Measurements from ENCODE around the gene SLC16A3.

Gene SLC16A3

DNA sequence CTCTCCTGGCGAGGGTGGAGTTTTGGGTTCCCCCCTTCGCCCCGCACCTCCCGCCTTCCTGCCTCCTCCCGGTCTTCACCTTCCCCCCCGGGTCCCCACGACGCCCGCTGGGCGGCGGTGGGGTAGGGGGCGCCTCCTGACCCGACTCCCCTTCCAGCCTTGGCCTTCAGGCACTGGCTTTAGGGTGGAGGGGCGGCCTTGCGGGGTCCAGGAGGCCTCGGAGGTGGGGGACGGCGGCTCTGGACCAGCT, 2.4 kb downstream of the SLC16A3 start:
- no peak for DNase-seq (ENCODE audit: extremely low read depth, low read depth)
- TF ChIP-seq, protein P1, sequence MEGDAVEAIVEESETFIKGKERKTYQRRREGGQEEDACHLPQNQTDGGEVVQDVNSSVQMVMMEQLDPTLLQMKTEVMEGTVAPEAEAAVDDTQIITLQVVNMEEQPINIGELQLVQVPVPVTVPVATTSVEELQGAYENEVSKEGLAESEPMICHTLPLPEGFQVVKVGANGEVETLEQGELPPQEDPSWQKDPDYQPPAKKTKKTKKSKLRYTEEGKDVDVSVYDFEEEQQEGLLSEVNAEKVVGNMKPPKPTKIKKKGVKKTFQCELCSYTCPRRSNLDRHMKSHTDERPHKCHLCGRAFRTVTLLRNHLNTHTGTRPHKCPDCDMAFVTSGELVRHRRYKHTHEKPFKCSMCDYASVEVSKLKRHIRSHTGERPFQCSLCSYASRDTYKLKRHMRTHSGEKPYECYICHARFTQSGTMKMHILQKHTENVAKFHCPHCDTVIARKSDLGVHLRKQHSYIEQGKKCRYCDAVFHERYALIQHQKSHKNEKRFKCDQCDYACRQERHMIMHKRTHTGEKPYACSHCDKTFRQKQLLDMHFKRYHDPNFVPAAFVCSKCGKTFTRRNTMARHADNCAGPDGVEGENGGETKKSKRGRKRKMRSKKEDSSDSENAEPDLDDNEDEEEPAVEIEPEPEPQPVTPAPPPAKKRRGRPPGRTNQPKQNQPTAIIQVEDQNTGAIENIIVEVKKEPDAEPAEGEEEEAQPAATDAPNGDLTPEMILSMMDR (IDR thresholded peaks at IDR 0.05; ENCODE audit: low read depth, low read length) = no peak

DNA sequence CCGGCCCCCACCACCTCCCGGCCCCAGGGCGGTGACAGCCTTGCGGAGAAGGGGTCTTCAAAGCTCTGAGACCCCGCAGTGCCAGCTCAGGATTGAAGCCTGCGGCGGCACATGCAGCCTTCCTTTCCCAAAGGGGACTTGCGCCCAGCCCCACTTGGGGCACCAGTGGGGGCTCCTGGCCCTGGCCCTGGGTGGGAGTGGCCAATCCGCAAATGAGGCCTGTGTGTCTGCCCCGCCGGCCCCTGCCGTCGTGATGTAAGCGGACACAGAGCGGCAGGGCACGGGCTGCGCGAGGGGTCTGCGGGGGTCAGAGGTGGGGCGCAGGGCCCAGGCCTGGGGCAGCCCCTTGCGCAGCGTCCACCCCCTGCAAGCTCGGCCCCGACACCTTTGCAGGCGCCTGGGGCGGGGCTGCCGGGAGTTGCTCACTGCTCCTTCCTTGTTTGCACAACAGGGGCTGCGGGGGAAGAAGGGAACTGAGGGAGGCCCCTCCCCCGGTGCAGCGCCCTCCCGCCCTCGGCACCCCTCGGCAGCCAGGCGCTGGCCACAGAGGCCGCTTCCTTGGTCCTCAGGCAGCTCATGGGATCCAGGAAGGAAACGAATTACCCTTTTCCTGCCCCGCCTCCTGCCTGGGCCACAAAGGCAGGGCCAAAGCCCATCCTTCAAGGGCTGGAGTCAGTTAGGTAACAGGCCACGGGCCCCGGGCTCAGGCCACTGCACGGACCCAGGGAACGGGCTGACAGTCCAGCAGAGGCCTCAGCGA, 2.9 kb downstream of the SLC16A3 start:
- TF ChIP-seq, protein P1 (IDR thresholded peaks at IDR 0.05; ENCODE audit: low read depth, low read length) = no peak
- DNase-seq (ENCODE audit: extremely low read depth, low read depth) = no peak

DNA sequence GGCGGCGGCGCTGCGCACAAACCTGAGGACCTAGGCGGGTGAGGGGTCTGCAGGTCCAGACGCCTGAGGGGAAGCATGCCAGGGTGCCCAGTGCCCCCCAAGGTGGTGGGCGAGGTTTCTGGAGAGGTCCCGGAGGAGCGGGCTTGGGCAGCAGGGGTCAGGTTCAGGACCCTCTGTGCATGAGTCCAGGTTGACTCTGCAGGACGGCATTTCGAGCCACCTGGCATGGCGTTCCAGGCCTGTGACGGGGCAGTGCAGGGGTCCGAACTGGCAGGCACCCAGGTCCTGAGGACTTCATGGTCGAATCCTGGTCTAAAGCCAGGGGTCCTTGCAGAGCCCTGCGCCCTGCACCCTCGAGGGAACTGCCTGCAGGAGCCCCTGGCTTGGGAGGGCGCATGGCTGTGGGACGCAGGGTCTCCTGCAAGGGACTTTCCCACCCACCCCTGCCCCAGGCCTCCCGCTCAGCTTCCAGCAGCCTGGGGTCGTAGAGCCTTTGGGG, 3.5 kb downstream of the SLC16A3 start:
- TF ChIP-seq, protein P1 (IDR thresholded peaks at IDR 0.05; ENCODE audit: low read depth, low read length) = no peak

DNA sequence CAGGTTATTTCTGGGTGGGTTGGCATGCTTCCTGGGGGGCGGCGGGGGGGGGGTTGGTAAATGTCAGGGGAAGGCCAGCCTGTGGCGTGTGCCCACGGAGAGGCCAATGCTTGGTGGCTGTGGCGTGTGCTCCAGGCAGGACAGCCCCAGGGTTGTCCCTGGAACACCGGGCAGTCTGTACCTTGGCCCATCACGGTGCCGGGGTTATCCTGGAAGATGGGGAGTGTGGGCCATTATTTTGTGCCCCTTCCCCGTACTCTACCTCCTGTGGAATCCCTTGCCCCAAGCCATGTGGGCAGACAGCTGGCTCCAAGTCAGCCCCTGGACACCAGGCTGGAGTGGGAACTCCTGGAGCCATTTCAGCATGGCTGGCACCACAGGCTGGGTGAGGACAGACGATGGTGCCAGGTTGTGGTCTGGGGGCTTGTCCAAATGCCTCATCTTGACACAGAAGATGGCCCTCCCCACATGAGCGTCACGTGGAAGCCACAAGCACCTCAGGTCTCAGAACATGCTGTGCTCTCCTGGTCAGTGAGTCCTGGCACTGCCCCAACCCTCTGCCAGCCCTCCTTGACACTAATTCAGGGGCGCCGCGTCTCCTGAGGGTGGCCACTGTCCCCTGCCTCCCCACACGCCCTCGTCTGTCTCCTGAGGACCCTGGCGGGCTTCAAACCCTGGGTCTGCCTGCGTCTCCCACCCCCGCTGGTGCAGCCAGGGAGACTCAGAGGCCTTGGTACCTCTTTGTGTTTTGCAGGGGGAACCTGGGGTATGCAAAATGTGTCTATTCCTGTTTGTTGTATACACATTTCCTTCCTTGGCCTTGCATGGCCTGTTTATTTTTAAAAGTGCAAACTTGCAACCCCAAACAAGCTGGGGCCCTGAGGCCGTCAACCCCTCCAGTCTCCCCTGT, 4.3 kb downstream of the SLC16A3 start:
- DNase-seq (ENCODE audit: extremely low read depth, low read depth) = no peak
- TF ChIP-seq, protein P1 (IDR thresholded peaks at IDR 0.05; ENCODE audit: low read depth, low read length) = no peak

More for the DNA sequence above, 3.5 kb downstream of the SLC16A3 start:
- no peak for DNase-seq (ENCODE audit: extremely low read depth, low read depth)

DNA sequence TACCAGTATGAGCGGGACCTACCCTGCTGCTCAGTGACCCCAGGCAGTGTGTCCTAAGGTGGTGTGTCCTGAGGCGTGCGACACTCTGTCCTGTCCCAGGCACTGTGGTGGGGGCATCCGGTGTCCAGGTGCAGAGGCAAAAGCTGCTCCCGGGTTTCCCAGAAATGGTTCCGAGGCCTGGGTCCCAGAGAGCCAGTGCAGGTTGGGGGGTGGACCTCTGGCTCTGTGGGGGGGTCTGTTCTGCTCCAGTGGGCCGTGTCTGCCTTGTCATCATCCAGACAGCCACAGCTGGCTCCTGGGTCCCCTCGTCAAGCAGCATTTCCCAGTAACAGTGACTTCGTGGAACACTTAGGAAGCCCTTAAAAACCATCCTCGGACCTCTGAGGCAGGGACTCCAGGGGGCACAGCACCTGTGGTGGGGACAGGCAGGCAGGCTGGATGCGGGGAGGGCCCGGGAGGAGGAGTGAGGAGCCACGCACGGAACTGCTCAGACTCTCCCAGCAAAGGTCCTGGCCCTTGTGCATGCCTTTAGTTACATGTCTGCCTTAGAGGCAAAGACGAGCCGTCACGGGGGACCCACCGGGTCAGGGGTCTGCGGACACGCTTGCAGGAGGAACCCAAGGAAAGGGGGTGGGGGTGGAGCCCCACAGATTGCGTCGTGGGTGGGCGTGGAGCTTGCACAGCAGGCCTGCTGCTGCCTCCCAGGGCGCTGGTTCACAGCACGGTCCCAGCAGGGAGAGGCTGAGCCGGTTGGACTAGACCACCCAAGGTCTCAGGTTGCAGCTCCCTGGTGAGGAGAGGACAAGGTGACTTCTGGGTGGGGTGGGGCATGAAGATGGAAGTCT, 5.6 kb downstream of the SLC16A3 start:
- DNase-seq (ENCODE audit: extremely low read depth, low read depth) = no peak
- TF ChIP-seq, protein P1 (IDR thresholded peaks at IDR 0.05; ENCODE audit: low read depth, low read length) = no peak

DNA sequence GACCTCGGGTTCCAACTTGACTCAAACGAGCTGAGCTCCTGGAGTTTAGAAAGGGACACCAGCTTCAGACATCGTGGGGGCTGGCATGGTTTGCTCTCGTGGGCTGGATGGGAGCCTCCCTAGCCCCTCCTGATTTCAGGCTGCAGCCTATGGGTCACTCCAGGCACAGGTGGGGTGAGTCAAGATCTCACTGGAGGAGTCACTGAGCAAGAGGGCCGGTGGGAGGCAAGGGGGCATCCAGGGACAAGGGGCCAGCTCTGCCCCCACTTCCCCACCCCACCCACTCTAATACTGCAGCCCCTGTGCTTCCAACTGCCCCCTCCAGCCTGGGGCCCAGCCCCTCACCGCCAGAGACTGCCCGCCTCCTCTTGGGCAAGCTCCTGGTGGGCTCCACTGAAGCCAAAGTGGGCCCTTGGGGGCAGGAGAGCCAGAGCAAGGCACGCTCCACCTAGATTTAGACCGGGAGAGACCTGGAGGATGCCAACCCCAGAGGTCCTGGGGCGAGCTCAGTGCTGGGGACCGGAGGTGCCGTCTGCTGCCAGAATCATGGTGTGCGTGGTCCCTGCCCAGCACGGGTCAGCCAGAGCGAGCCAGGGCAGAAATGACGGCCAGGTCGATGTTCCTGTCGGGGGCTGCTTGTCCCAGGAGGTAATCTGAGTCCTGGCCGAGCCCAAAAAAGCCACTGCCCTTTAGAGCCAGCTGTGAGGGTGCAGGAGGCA, 6.4 kb downstream of the SLC16A3 start:
- no peak for DNase-seq (ENCODE audit: extremely low read depth, low read depth)
- TF ChIP-seq, protein P1 (IDR thresholded peaks at IDR 0.05; ENCODE audit: low read depth, low read length) = no peak

Data from AG09319 (cell line).